Pons (tissue), 1 donor: Measurements from ENCODE around the gene IFT43.

Source experiments
- DNase-seq: peaks from one replicate; pipeline ENCODE4 v3.0.0-alpha.2; 2016; ENCODE audit warnings: low spot score

IFT43 gene

GRCh38 chr14:76080471-76080870 is 94.9 kb downstream of the IFT43 start:
- DNase-seq = peak; percentile 30

- DNase-seq = peak; percentile 40
These were observed 96.1 kb downstream of the IFT43 start for GRCh38 chr14:76081642-76082041.

GRCh38 chr14:76083796-76084765 is 98.5 kb downstream of the IFT43 start:
- peak; percentile 46 for DNase-seq

GRCh38 chr14:76085358-76085757 is 99.8 kb downstream of the IFT43 start:
- no peak for DNase-seq

- peak; percentile 82 for DNase-seq
These were observed 101.1 kb downstream of the IFT43 start for GRCh38 chr14:76086636-76087035.

- DNase-seq = no peak
These were observed 102.8 kb downstream of the IFT43 start for GRCh38 chr14:76088326-76088725.

GRCh38 chr14:76088771-76089571 is 103.4 kb downstream of the IFT43 start:
- DNase-seq = no peak

- no peak for DNase-seq
These were observed 104.0 kb downstream of the IFT43 start for GRCh38 chr14:76089575-76089974.

GRCh38 chr14:76090616-76091391 is 105.2 kb downstream of the IFT43 start:
- peak; percentile 60 for DNase-seq

GRCh38 chr14:76093077-76093476 is 107.5 kb downstream of the IFT43 start:
- DNase-seq = no peak

- no peak for DNase-seq
These were observed 110.7 kb downstream of the IFT43 start for GRCh38 chr14:76096257-76096656.

GRCh38 chr14:76097547-76097946 is 112.0 kb downstream of the IFT43 start:
- no peak for DNase-seq

GRCh38 chr14:76098047-76098446 is 112.5 kb downstream of the IFT43 start:
- no peak for DNase-seq

GRCh38 chr14:76098916-76099675 is 113.5 kb downstream of the IFT43 start:
- DNase-seq = no peak

GRCh38 chr14:76100236-76100635 is 114.7 kb downstream of the IFT43 start:
- no peak for DNase-seq

- DNase-seq = peak; percentile 64
These were observed 116.1 kb downstream of the IFT43 start for GRCh38 chr14:76101391-76102379.

- DNase-seq = no peak
These were observed 119.3 kb downstream of the IFT43 start for GRCh38 chr14:76104802-76105355.

- DNase-seq = no peak
These were observed 120.6 kb downstream of the IFT43 start for GRCh38 chr14:76106188-76106587.

GRCh38 chr14:76109087-76109880 is 123.7 kb downstream of the IFT43 start:
- DNase-seq = no peak
